Right kidney (tissue), 1 donor: ENCODE results near the gene ATP6V1F.
"Not testable (repeated sequence)": the region's sequence is repeated elsewhere in the genome, so short reads cannot be mapped to it uniquely, and the experiment has no call there.

ENCODE experiments used
- DNase-seq: peaks from one replicate; pipeline ENCODE4 v3.0.0-alpha.2; 2016

Gene ATP6V1F

GRCh38 chr7:128902761-128903585, 40.3 kb downstream of the ATP6V1F start:
- no peak for DNase-seq

- DNase-seq = no peak
Observed at GRCh38 chr7:128903621-128904361, 41.1 kb downstream of the ATP6V1F start.

GRCh38 chr7:128904381-128905197, 41.9 kb downstream of the ATP6V1F start:
- no peak for DNase-seq

- no peak for DNase-seq
Observed at GRCh38 chr7:128906001-128906765, 43.5 kb downstream of the ATP6V1F start.

GRCh38 chr7:128906766-128907559, 44.3 kb downstream of the ATP6V1F start:
- no peak for DNase-seq

GRCh38 chr7:128908750-128909624, 46.3 kb downstream of the ATP6V1F start:
- DNase-seq = no peak

- DNase-seq = peak; percentile 86
Observed at GRCh38 chr7:128909625-128910568, 47.2 kb downstream of the ATP6V1F start.

- DNase-seq = peak; percentile 82
Observed at GRCh38 chr7:128910569-128910945, 47.9 kb downstream of the ATP6V1F start, which contains the start of gene KCP. KCP (minus strand) TSS chr7:128910709; CDS start chr7:128910676, 33 bp downstream.

GRCh38 chr7:128911423-128912031, 48.9 kb downstream of the ATP6V1F start:
- DNase-seq = peak; percentile 56

GRCh38 chr7:128912281-128912680, 49.6 kb downstream of the ATP6V1F start:
- no peak for DNase-seq

GRCh38 chr7:128912709-128913495, 50.2 kb downstream of the ATP6V1F start:
- DNase-seq = not testable (repeated sequence)

GRCh38 chr7:128913870-128914565, 51.4 kb downstream of the ATP6V1F start:
- no peak for DNase-seq

- no peak for DNase-seq
Observed at GRCh38 chr7:128914566-128915151, 52.0 kb downstream of the ATP6V1F start.

GRCh38 chr7:128915271-128915819, 52.7 kb downstream of the ATP6V1F start:
- DNase-seq = peak; percentile 49
